PC-9 (cell line): Measurements from ENCODE around the gene TMEM107. TPM values are rescaled to one million over a fixed set of nuclear protein-coding genes. Genes with fewer than 3 reads are reported as not detected.

Source experiments
- BruUV-seq: library from RNA; stranded (reverse); fragments of 400-500 nt; replicated peaks from 2 replicates; lab custom pipeline; 2021; lab: Mats Ljungman, UMichigan
- CTCF ChIA-PET: fragments of 300-600 bp; sonication (Branson Sonifier 250); formaldehyde crosslinking; loops from one replicate; lab custom pipeline; 2022; ENCODE audit warnings: antibody characterized with exemption; lab: Charles Lee
- POLR2A ChIA-PET: fragments of 300-600 bp; sonication (Branson Sonifier 250); formaldehyde crosslinking; loops from one replicate; lab custom pipeline; 2022; ENCODE audit warnings: antibody characterized with exemption; ENCODE audit not compliant: unreplicated experiment; lab: Charles Lee
- DNase-seq, 2 experiments: peaks; one replicate each; pipeline versions ENCODE4 v3.0.0 to v3.0.0-alpha.2; 2015 to 2022; ENCODE audit warnings: mixed read lengths in 1 of 2
- H2AFZ ChIP-seq: fragments of 200-600 bp; sonication (generic); 2 replicates; pipeline ENCODE4 v1.8.1; 2017; ENCODE audit warnings: antibody characterized with exemption
- H3F3A ChIP-seq: fragments of 200-600 bp; sonication (generic); 2 replicates; pipeline ENCODE4 v1.8.1; 2017; ENCODE audit warnings: antibody characterized with exemption, mild to moderate bottlenecking, low read depth; ENCODE audit not compliant: insufficient read depth
- H3K27ac ChIP-seq: fragments of 200-600 bp; sonication (generic); 2 replicates; pipeline ENCODE4 v1.6.1; 2016; ENCODE audit warnings: mixed run types
- H3K27me3 ChIP-seq: fragments of 200-600 bp; sonication (generic); 2 replicates; pipeline ENCODE4 v1.6.1; 2016; ENCODE audit warnings: low read depth, mixed run types; ENCODE audit not compliant: insufficient read depth
- H3K36me3 ChIP-seq: fragments of 200-600 bp; sonication (generic); 2 replicates; pipeline ENCODE4 v1.6.1; 2016; ENCODE audit warnings: low read depth, mixed run types
- H3K4me1 ChIP-seq: fragments of 200-600 bp; sonication (generic); replicated peaks from 2 replicates; pipeline ENCODE4 v1.6.1; 2016; ENCODE audit warnings: mixed run types; ENCODE audit not compliant: insufficient read depth
- H3K4me2 ChIP-seq: fragments of 200-600 bp; sonication (generic); 2 replicates; pipeline ENCODE4 v1.6.1; 2017; ENCODE audit warnings: mixed run types
- H3K4me3 ChIP-seq: fragments of 200-600 bp; sonication (generic); 2 replicates; pipeline ENCODE4 v1.6.1; 2016; ENCODE audit warnings: mixed run types
- H3K79me2 ChIP-seq: fragments of 200-600 bp; sonication (generic); 2 replicates; pipeline ENCODE4 v1.6.1; 2017; ENCODE audit warnings: low read depth, mixed run types
- H3K9me2 ChIP-seq: fragments of 200-600 bp; sonication (generic); 2 replicates; pipeline ENCODE4 v1.8.1; 2017; ENCODE audit warnings: mild to moderate bottlenecking; ENCODE audit not compliant: insufficient read depth
- H3K9me3 ChIP-seq: fragments of 200-600 bp; sonication (generic); 2 replicates; pipeline ENCODE4 v1.8.1; 2016; ENCODE audit warnings: low read depth; ENCODE audit not compliant: insufficient read depth
- H4K20me1 ChIP-seq: fragments of 200-600 bp; sonication (generic); 2 replicates; pipeline ENCODE4 v1.8.1; 2017; ENCODE audit not compliant: insufficient read depth
- EZH2 ChIP-seq: fragments of 200-600 bp; sonication (generic); IDR thresholded peaks from 2 replicates; pipeline ENCODE4 v1.8.0; 2017; ENCODE audit warnings: antibody characterized with exemption, low read depth
- intact Hi-C: fragments of 100-400 bp; cut with micrococcal nuclease; formaldehyde crosslinking; loops from one replicate; pipeline ENCODE4 v1.10.0; 2022; ENCODE audit not compliant: unreplicated experiment
- total RNA-seq: library from RNA; stranded (reverse); gene quantifications from 2 replicates; pipeline ENCODE4 v1.2.3, GENCODE V29; 2021
- TF ChIP-seq, protein P1 (sequence below): fragments of 200-600 bp; sonication (generic); conservative IDR thresholded peaks from 2 replicates; pipeline ENCODE4 v1.6.1; 2017; ENCODE audit warnings: mixed run types, antibody characterized with exemption, mild to moderate bottlenecking, moderate library complexity

The TMEM107 gene
- total RNA-seq, 1 experiment from 2014 or later, result 59.1 TPM

GRCh38 chr17:8185582-8186445 lies 9.6 kb upstream of the TMEM107 start:
- BruUV-seq, result no TSS peak
- no peaks in the 10 kb centered on the region for H3K9me2 ChIP-seq
- H3K4me1 ChIP-seq, result peaks cover 12% of the 10 kb centered on the region
- DNase-seq, result peak; percentile 46 to 90
- 0 out of 2 replicates have a peak, but pooled peaks cover 3% of the 10 kb centered on the region for H4K20me1 ChIP-seq
- H3K27me3 ChIP-seq, result no peaks in the 10 kb centered on the region
- intact Hi-C loops, result loop anchor here (2.0 to 10.0 kb wide), 2 partner anchors 29 to 199 kb away; partner anchors contain the start of gene RPL26
- CTCF ChIA-PET, result interaction anchor here (0.6 kb wide), 1 partner anchor 25 kb away, joined by 3 read pairs; no protein-coding TSS in a partner anchor
- H3K9me3 ChIP-seq, result no peaks in the 10 kb centered on the region
- H3K27ac ChIP-seq, result peak overlapping the region; percentile 86
- H3F3A ChIP-seq, result peaks cover 24% of the 10 kb centered on the region
- H2AFZ ChIP-seq, result peak overlapping the region; percentile 94
- no peaks in the 10 kb centered on the region for H3K36me3 ChIP-seq
- TF ChIP-seq, protein P1, sequence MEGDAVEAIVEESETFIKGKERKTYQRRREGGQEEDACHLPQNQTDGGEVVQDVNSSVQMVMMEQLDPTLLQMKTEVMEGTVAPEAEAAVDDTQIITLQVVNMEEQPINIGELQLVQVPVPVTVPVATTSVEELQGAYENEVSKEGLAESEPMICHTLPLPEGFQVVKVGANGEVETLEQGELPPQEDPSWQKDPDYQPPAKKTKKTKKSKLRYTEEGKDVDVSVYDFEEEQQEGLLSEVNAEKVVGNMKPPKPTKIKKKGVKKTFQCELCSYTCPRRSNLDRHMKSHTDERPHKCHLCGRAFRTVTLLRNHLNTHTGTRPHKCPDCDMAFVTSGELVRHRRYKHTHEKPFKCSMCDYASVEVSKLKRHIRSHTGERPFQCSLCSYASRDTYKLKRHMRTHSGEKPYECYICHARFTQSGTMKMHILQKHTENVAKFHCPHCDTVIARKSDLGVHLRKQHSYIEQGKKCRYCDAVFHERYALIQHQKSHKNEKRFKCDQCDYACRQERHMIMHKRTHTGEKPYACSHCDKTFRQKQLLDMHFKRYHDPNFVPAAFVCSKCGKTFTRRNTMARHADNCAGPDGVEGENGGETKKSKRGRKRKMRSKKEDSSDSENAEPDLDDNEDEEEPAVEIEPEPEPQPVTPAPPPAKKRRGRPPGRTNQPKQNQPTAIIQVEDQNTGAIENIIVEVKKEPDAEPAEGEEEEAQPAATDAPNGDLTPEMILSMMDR, result no peak
- TF ChIP-seq EZH2, result no peak
- POLR2A ChIA-PET, result interaction anchor here (0.7 to 0.8 kb wide), 3 partner anchors 8 to 24 kb away, joined by 4 to 6 read pairs (median 4); partner anchors contain the start of gene AURKB
- H3K79me2 ChIP-seq, result peaks cover 11% of the 10 kb centered on the region
- peak overlapping the region; percentile 82 for H3K4me3 ChIP-seq
- H3K4me2 ChIP-seq, result peak overlapping the region; percentile 83

GRCh38 chr17:8176998-8177731 lies 985 bp upstream of the TMEM107 start:
- no peak for DNase-seq
- Histone ChIP-seq H3K27ac (no peak overlapping the region), H3K4me1 (0 out of 2 replicates have a peak, but pooled peaks cover 7% of the 10 kb centered on the region), H4K20me1 (no peaks in the 10 kb centered on the region), H3K4me2 (peak overlapping the region; percentile 97), H3K4me3 (peak overlapping the region; percentile 67), H3K9me3 (no peaks in the 10 kb centered on the region), H2AFZ (peak overlapping the region; percentile 93), H3F3A (peaks cover 20% of the 10 kb centered on the region), H3K27me3 (no peaks in the 10 kb centered on the region), H3K79me2 (no peaks in the 10 kb centered on the region), H3K36me3 (no peaks in the 10 kb centered on the region), H3K9me2 (no peaks in the 10 kb centered on the region)
- intact Hi-C loops, result no loop called here
- BruUV-seq, result no TSS peak
- CTCF ChIA-PET, result interaction anchor here (0.6 kb wide), 1 partner anchor 447 kb away, joined by 4 read pairs; no protein-coding TSS in a partner anchor
- no peak for TF ChIP-seq EZH2
- TF ChIP-seq, protein P1, result no peak
- POLR2A ChIA-PET, result interaction anchor here (0.6 kb wide), 4 partner anchors 19 to 117 kb away, joined by 3 to 6 read pairs (median 5); partner anchors contain the start of gene AURKB

DNA sequence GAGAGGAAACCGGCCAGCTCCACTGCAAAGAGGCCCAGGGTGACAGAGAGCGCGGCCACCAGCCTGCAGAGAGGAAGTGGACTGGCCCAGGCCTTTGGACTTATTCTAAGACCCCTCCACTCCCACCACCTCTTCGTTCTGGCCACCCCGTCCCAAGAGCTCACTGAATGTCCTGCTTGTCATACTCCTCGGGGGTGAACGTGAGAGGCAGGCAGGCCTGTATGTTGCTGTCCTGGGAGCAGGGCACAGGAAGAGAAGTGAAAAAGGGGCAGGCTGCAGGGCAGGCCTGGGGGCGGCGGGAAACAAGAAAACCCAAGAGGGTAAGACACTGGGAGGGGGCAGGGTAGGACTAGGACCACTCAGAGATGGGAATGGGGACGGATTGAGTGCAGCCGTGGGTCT lies 384 bp downstream of the TMEM107 start:
- Histone ChIP-seq H3K4me1 (0 out of 2 replicates have a peak, but pooled peaks cover 7% of the 10 kb centered on the region), H3F3A (peaks cover 20% of the 10 kb centered on the region), H3K9me3 (no peaks in the 10 kb centered on the region), H3K4me2 (peak overlapping the region; percentile 97), H3K27me3 (no peaks in the 10 kb centered on the region), H3K79me2 (no peaks in the 10 kb centered on the region), H4K20me1 (no peaks in the 10 kb centered on the region), H3K4me3 (peak overlapping the region; percentile 67), H2AFZ (peak overlapping the region; percentile 93), H3K36me3 (no peaks in the 10 kb centered on the region), H3K9me2 (no peaks in the 10 kb centered on the region), H3K27ac (no peak overlapping the region)
- ChIA-PET POLR2A (no interaction called here), CTCF (no interaction called here)
- BruUV-seq, result no TSS peak
- no peak for DNase-seq
- intact Hi-C loops, result no loop called here
- TF ChIP-seq EZH2, result no peak
- TF ChIP-seq, protein P1, result no peak
